Measurements from ENCODE around the gene CD3E.
"Not testable (repeated sequence)": the region's sequence is repeated elsewhere in the genome, so short reads cannot be mapped to it uniquely, and the experiment has no call there.

The CD3E gene

GRCh38 chr11:118291477-118292135 lies 12.9 kb upstream of the CD3E start:
- no peak for DNase-seq (ENCODE audit: low spot score)

- DNase-seq (ENCODE audit: low spot score), result no peak
Observed at GRCh38 chr11:118294053-118294452, 10.5 kb upstream of the CD3E start.

GRCh38 chr11:118295199-118295598 lies 9.3 kb upstream of the CD3E start:
- DNase-seq (ENCODE audit: low spot score), result no peak

GRCh38 chr11:118295815-118296454 lies 8.6 kb upstream of the CD3E start:
- peak; percentile 31 for DNase-seq (ENCODE audit: low spot score)

- DNase-seq (ENCODE audit: low spot score), result no peak
Observed at GRCh38 chr11:118301600-118302195, 2.8 kb upstream of the CD3E start.

- DNase-seq (ENCODE audit: low spot score), result no peak
Observed at GRCh38 chr11:118304227-118304567, 333 bp upstream of the CD3E start.

- no peak for DNase-seq (ENCODE audit: low spot score)
Observed at GRCh38 chr11:118305726-118306125, 1.2 kb downstream of the CD3E start.

- DNase-seq (ENCODE audit: low spot score), result no peak
Observed at GRCh38 chr11:118306556-118306955, 2.0 kb downstream of the CD3E start.

- DNase-seq (ENCODE audit: low spot score), result not testable (repeated sequence)
Observed at GRCh38 chr11:118308995-118309528, 4.5 kb downstream of the CD3E start.

- DNase-seq (ENCODE audit: low spot score), result no peak
Observed at GRCh38 chr11:118310271-118310670, 5.7 kb downstream of the CD3E start.

GRCh38 chr11:118310781-118311485 lies 6.4 kb downstream of the CD3E start:
- DNase-seq (ENCODE audit: low spot score), result no peak

- DNase-seq (ENCODE audit: low spot score), result no peak
Observed at GRCh38 chr11:118311518-118311917, 7.0 kb downstream of the CD3E start.

- DNase-seq (ENCODE audit: low spot score), result no peak
Observed at GRCh38 chr11:118312328-118312727, 7.8 kb downstream of the CD3E start.

- no peak for DNase-seq (ENCODE audit: low spot score)
Observed at GRCh38 chr11:118313242-118313641, 8.7 kb downstream of the CD3E start.

- no peak for DNase-seq (ENCODE audit: low spot score)
Observed at GRCh38 chr11:118314988-118315411, 10.5 kb downstream of the CD3E start.

GRCh38 chr11:118318124-118318523 lies 13.6 kb downstream of the CD3E start:
- DNase-seq (ENCODE audit: low spot score), result no peak

- no peak for DNase-seq (ENCODE audit: low spot score)
Observed at GRCh38 chr11:118318581-118319336, 14.2 kb downstream of the CD3E start.

- DNase-seq (ENCODE audit: low spot score), result no peak
Observed at GRCh38 chr11:118319337-118319707, 14.8 kb downstream of the CD3E start.

- DNase-seq (ENCODE audit: low spot score), result no peak
Observed at GRCh38 chr11:118320515-118320914, 16.0 kb downstream of the CD3E start.

GRCh38 chr11:118321386-118322082 lies 17.0 kb downstream of the CD3E start:
- DNase-seq (ENCODE audit: low spot score), result peak; percentile 89

- no peak for DNase-seq (ENCODE audit: low spot score)
Observed at GRCh38 chr11:118322721-118323120, 18.2 kb downstream of the CD3E start.

Measured in HuH-7 (cell line).